K562 (cell line): ENCODE data around the gene CDC42EP3.

Experiments
- BRF1 ChIP-seq: IDR thresholded peaks from 3 replicates; pipeline ENCODE4 v1.6.1; 2011; ENCODE audit warnings: borderline replicate concordance, mild to moderate bottlenecking; ENCODE audit not compliant: insufficient read length; ENCODE audit errors: extremely low read depth
- RAD21 ChIP-seq, 2 experiments: fragments of 250-450 bp in 1 of 2; fragments of 450-650 bp in 1 of 2; sonication (Bioruptor Pico) in 1 of 2; formaldehyde crosslinking in 1 of 2; IDR thresholded peaks in 1 of 2; conservative IDR thresholded peaks in 1 of 2; 2 replicates each; pipeline versions ENCODE4 v1.4.0 to v1.8.0; 2020 to 2022; ENCODE audit warnings: mild to moderate bottlenecking in 2 of 2, moderate library complexity in 1 of 2
- RNF2 ChIP-seq: sonication (generic); IDR thresholded peaks from 2 replicates; pipeline ENCODE4 v1.6.1; 2016
- SETDB1 ChIP-seq: IDR thresholded peaks from one replicate; pipeline ENCODE4 v1.6.1; 2012; ENCODE audit warnings: low read length, control low read depth, inconsistent platforms
- SREBF2 ChIP-seq: sonication (generic); formaldehyde crosslinking; IDR thresholded peaks from 2 replicates; pipeline ENCODE4 v1.4.0; 2020; ENCODE audit warnings: mild to moderate bottlenecking, missing genetic modification reagents
- TF ChIP-seq, protein P1 (sequence below), 3 experiments: IDR thresholded peaks in 2 of 3; conservative IDR thresholded peaks in 1 of 3; 2 replicates each; pipeline ENCODE4 v1.5.1; 2011 to 2012; ENCODE audit warnings: low read length in 3 of 3, mild to moderate bottlenecking in 3 of 3, control low read depth in 2 of 3, improper control_type of control experiment in 1 of 3, inconsistent platforms in 1 of 3, low read depth in 1 of 3, mixed read lengths in 1 of 3, moderate library complexity in 1 of 3; ENCODE audit not compliant: insufficient read depth in 2 of 3
- TF ChIP-seq, protein P2 (sequence below), 2 experiments: fragments of 450-650 bp; formaldehyde crosslinking in 1 of 2; IDR thresholded peaks; 2 replicates each; pipeline versions ENCODE4 v1.4.0 to v1.6.1; 2014 to 2020; ENCODE audit warnings: mild to moderate bottlenecking in 2 of 2, borderline replicate concordance in 1 of 2, low read depth in 1 of 2
- TF ChIP-seq, protein P3 (sequence below), 2 experiments: fragments of 450-650 bp in 1 of 2; IDR thresholded peaks; 2 replicates each; pipeline ENCODE4 v1.6.1; 2011 to 2017; ENCODE audit warnings: low read depth in 2 of 2, antibody characterized with exemption in 1 of 2, borderline replicate concordance in 1 of 2, low read length in 1 of 2, mild to moderate bottlenecking in 1 of 2, mixed read lengths in 1 of 2; ENCODE audit not compliant: control insufficient read depth in 1 of 2

DNA sequence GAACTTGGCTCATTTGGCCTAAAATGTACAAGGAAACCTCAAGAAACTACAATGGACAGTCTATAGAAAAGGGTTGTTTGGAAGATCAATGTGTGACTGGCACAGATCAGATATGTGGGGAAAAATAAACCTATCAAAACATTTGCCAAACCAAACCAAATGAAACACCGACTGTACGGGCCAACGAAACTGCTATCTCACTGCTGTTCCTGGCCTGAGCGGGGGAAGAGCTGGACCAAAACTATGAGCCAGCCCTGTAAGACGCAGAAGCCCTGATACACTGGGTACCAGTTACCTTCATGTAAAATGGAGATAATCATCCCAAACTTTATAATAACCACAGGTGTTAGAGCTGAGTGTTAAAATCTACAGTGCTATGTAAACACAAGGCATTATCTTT lies 11.7 kb downstream of the CDC42EP3 start:
- TF ChIP-seq, protein P1, sequence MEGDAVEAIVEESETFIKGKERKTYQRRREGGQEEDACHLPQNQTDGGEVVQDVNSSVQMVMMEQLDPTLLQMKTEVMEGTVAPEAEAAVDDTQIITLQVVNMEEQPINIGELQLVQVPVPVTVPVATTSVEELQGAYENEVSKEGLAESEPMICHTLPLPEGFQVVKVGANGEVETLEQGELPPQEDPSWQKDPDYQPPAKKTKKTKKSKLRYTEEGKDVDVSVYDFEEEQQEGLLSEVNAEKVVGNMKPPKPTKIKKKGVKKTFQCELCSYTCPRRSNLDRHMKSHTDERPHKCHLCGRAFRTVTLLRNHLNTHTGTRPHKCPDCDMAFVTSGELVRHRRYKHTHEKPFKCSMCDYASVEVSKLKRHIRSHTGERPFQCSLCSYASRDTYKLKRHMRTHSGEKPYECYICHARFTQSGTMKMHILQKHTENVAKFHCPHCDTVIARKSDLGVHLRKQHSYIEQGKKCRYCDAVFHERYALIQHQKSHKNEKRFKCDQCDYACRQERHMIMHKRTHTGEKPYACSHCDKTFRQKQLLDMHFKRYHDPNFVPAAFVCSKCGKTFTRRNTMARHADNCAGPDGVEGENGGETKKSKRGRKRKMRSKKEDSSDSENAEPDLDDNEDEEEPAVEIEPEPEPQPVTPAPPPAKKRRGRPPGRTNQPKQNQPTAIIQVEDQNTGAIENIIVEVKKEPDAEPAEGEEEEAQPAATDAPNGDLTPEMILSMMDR (IDR thresholded peaks at IDR 0.05 in 2 of 3, conservative IDR thresholded peaks at IDR 0.05 in 1 of 3; ENCODE audit: insufficient read depth in 2 of 3, low read depth in 1 of 3, low read length in 3 of 3), result no peak
- TF ChIP-seq SETDB1, result no peak
- TF ChIP-seq, protein P2, sequence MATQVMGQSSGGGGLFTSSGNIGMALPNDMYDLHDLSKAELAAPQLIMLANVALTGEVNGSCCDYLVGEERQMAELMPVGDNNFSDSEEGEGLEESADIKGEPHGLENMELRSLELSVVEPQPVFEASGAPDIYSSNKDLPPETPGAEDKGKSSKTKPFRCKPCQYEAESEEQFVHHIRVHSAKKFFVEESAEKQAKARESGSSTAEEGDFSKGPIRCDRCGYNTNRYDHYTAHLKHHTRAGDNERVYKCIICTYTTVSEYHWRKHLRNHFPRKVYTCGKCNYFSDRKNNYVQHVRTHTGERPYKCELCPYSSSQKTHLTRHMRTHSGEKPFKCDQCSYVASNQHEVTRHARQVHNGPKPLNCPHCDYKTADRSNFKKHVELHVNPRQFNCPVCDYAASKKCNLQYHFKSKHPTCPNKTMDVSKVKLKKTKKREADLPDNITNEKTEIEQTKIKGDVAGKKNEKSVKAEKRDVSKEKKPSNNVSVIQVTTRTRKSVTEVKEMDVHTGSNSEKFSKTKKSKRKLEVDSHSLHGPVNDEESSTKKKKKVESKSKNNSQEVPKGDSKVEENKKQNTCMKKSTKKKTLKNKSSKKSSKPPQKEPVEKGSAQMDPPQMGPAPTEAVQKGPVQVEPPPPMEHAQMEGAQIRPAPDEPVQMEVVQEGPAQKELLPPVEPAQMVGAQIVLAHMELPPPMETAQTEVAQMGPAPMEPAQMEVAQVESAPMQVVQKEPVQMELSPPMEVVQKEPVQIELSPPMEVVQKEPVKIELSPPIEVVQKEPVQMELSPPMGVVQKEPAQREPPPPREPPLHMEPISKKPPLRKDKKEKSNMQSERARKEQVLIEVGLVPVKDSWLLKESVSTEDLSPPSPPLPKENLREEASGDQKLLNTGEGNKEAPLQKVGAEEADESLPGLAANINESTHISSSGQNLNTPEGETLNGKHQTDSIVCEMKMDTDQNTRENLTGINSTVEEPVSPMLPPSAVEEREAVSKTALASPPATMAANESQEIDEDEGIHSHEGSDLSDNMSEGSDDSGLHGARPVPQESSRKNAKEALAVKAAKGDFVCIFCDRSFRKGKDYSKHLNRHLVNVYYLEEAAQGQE (IDR thresholded peaks at IDR 0.05; ENCODE audit: borderline replicate concordance), result no peak
- TF ChIP-seq, protein P2 (CRISPR knock-in tag; IDR thresholded peaks at IDR 0.05; ENCODE audit: low read depth), result no peak
- TF ChIP-seq, protein P3, sequence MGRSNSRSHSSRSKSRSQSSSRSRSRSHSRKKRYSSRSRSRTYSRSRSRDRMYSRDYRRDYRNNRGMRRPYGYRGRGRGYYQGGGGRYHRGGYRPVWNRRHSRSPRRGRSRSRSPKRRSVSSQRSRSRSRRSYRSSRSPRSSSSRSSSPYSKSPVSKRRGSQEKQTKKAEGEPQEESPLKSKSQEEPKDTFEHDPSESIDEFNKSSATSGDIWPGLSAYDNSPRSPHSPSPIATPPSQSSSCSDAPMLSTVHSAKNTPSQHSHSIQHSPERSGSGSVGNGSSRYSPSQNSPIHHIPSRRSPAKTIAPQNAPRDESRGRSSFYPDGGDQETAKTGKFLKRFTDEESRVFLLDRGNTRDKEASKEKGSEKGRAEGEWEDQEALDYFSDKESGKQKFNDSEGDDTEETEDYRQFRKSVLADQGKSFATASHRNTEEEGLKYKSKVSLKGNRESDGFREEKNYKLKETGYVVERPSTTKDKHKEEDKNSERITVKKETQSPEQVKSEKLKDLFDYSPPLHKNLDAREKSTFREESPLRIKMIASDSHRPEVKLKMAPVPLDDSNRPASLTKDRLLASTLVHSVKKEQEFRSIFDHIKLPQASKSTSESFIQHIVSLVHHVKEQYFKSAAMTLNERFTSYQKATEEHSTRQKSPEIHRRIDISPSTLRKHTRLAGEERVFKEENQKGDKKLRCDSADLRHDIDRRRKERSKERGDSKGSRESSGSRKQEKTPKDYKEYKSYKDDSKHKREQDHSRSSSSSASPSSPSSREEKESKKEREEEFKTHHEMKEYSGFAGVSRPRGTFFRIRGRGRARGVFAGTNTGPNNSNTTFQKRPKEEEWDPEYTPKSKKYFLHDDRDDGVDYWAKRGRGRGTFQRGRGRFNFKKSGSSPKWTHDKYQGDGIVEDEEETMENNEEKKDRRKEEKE (IDR thresholded peaks at IDR 0.05; ENCODE audit: borderline replicate concordance in 1 of 2, control insufficient read depth in 1 of 2, low read depth in 2 of 2, low read length in 1 of 2), result no peak
- no peak for TF ChIP-seq SREBF2 (CRISPR knock-in tag)
- no peak for TF ChIP-seq BRF1
- no peak for TF ChIP-seq RNF2
- TF ChIP-seq RAD21 (CRISPR knock-in tag; conservative IDR thresholded peaks at IDR 0.05 in 1 of 2, IDR thresholded peaks at IDR 0.05 in 1 of 2), result no peak
